HG03354 (cell line): ENCODE measurements around the gene SLC27A3.

ENCODE experiments used
- ATAC-seq: cut with Tn5 transposase; IDR thresholded peaks from one replicate; pipeline ENCODE4 v1.9.1; 2021; ENCODE audit warnings: mild to moderate bottlenecking; ENCODE audit not compliant: unreplicated experiment, poor library complexity, severe bottlenecking

SLC27A3 gene

DNA sequence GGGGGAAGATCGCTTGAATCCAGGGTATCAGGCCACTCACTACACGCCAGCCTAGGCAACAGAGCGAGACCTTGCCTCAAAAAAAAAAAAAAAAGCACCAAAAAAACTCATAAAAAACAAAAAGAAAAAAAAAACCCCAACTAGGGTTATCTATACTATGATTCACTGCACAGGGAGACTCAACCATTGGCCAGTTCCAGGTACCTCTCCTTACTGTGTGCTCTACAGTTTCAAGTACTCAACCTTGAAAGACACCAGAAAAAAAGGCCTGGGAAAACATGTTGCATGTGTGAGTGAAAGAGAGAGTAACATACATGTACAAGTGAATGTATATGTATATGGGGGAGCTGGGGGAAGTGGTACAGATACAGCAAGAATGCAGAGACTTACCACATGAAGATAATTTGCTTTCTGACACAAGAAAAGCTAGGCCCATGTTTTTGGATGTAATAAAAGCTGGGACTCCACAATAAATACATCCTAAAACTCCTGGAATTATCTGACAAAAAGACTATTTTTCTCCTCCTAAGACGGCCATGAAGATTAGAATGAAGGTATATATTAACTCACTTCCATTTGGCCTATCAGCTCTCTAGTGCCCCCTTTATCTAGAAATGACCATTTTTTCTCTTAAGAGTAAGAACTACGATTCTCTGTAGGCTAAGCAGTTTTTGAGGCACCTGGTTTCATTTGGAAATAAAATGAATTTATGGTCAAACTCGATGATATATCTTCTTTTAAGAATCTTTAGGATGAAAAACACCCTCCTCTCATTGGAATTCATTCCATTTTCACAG lies 52.2 kb downstream of the SLC27A3 start:
- no peak for ATAC-seq
